Gastroesophageal sphincter (tissue), 3 donors: ENCODE measurements around the gene IL10RA.

Source experiments
- CTCF ChIP-seq, 4 experiments: fragments of 200-600 bp in 2 of 4; fragments of 450-650 bp in 2 of 4; sonication (generic) in 1 of 4; IDR thresholded peaks; one replicate each; pipeline ENCODE4 v1.5.1; 2017 to 2019; ENCODE audit warnings: antibody characterized with exemption in 4 of 4, mild to moderate bottlenecking in 2 of 4, moderate library complexity in 2 of 4
- POLR2A ChIP-seq, 2 donors: fragments of 450-650 bp; IDR thresholded peaks; one replicate each; pipeline ENCODE4 v1.6.1; 2017; ENCODE audit warnings: antibody characterized with exemption in 2 of 2, mild to moderate bottlenecking in 2 of 2, moderate library complexity in 1 of 2

GRCh38 chr11:117945047-117945810 lies 41.0 kb upstream of the IL10RA start:
- TF ChIP-seq CTCF (IDR thresholded peaks at IDR 0.05) (no peak), POLR2A (IDR thresholded peaks at IDR 0.05) (no peak)
